ENCODE results near the gene NRL.

Gene NRL

DNA sequence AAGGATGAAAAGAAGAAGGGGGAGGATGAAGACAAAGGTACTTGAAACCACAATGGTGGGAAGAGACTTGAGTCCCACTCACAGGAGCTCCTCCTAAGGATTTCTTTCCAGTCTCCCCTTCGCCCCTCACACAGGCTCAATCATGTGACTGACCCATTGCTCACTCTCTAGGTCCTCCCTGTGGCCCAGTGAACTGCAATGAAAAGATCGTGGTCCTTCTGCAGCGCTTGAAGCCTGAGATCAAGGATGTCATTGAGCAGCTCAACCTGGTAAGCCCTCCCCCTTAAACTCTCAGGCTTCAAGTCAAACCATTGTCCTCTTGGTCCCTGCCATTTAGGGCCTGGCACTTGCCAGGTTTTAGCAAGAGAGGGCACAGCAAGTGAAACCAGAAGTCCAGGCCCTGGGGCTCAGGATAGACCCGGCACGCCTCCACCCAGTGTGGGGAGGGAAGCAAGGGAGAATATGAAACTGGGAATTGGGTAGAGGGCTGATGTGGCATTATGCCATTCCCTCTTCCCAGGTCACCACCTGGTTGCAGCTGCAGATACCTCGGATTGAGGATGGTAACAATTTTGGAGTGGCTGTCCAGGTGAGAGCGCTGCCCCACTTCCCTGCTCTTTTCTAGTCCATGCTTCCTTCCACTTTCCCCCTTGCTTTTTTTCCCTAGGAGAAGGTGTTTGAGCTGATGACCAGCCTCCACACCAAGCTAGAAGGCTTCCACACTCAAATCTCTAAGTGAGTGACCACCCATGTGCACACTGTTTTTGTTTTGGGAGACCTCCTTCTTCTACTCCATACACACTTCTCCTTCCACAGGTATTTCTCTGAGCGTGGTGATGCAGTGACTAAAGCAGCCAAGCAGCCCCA is 23.0 kb upstream of the NRL start:
- TF ChIP-seq POLR2A (IDR thresholded peaks at IDR 0.05; ENCODE audit: low read depth, low read length) (peak; percentile 53; the same call in 1 of the 2 replicates), PAX5 (IDR thresholded peaks at IDR 0.05; ENCODE audit: insufficient read depth, low read length, severe bottlenecking) (no peak)
- FAIRE-seq: no peak
- no peak for DNase-seq (ENCODE audit: insufficient read length, low spot score)

DNA sequence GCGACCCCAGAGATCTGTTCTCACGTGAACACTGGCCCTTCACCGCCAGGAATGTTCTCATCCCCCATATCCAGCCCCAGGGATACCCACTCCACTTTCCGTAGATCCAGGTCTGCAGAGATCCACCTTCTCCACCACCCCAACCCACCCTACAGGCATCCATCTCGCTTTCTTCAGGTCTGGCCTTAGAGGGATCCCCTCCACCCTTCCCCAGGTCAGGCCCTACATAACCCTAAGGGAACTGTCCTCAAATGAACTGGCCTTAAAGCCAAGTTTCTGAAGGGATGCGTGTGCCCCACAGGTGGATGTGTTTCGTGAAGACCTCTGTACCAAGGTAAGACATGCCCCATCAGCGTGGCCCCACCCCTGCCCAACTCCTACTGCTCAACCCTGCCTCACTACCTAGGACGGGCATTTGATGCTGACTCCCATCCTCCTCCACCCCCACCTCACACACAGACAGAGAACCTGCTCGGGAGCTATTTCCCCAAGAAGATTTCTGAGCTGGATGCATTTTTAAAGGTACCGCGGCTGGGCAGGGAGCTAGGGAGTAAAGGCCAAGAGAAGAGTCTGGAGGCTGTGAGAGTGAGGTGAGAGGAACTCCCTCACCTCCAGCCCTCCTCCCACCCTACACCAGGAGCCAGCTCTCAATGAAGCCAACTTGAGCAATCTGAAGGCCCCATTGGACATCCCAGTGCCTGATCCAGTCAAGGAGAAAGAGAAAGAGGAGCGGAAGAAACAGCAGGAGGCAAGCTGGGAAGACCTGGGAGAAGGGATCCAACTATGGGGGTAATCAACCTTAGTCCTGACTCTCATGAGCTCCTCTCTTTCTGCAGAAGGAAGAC is 22.2 kb upstream of the NRL start:
- no peak for DNase-seq (ENCODE audit: insufficient read length, low spot score)
- TF ChIP-seq POU2F2 (IDR thresholded peaks at IDR 0.05; ENCODE audit: low read depth, low read length) (no peak), SPI1 (IDR thresholded peaks at IDR 0.05; ENCODE audit: low read depth, low read length) (no peak), POLR2AphosphoS5 (IDR thresholded peaks at IDR 0.05; ENCODE audit: low read depth, low read length) (no peak), POLR2A (IDR thresholded peaks at IDR 0.05; ENCODE audit: low read depth, low read length) (no peak), PAX5 (IDR thresholded peaks at IDR 0.05; ENCODE audit: insufficient read depth, low read length, severe bottlenecking) (no peak), TAF1 (IDR thresholded peaks at IDR 0.05; ENCODE audit: low read depth, low read length) (no peak)
- no peak for FAIRE-seq

DNA sequence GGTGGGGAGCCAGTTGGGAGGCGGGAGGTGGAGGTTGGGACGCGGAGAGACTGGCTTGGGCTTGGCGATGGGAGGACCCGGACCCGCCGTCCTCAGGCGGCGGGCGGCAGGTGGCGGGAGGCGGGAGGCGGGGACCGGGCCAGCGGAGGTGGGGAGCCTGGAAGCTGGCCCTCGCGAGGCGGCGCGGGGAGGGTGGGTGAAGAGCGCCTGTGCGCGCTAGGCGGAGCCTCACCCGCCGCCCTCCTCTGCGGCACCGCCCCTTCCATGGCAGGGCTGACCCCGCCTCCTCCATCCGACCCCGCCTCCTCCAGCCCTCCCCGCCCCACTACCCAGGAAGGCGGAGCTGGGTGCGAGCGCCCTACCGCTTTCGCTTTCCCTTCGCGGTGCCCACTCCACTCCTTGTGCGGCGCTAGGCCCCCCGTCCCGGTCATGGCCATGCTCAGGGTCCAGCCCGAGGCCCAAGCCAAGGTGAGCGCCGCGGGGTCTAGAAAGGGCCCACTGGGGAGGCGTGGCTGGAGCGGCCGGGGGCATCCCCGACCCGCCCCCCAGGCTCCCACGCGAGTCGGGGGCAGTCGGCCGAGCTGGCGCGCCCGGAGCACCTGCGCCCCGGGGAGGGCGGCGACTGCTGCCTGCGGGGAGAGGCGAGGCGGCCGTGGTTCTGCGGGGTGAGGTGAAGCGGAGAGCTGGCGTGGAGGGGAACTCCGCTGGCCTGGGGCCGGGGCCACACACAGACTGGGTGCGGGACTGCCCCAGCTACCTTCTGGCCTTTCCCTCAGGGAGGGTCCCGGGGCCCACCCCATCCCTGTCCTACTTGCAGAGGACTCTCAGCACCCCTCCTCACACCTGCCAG is 21.3 kb upstream of the NRL start, which contains the start of gene PSME1:
Gene PSME1 (plus strand): TSS at position 361 of the 850 bp plus-strand sequence. CDS start 69 bp downstream, at position 430.
- FAIRE-seq (peak; percentile 99), DNase-seq (ENCODE audit: insufficient read length, low spot score) (peak; percentile 94)
- TF ChIP-seq PAX5 (IDR thresholded peaks at IDR 0.05; ENCODE audit: insufficient read depth, low read length, severe bottlenecking) (no peak), POLR2A (IDR thresholded peaks at IDR 0.05; ENCODE audit: low read depth, low read length) (peak; percentile 47; the same call in 1 of the 2 replicates), TAF1 (IDR thresholded peaks at IDR 0.05; ENCODE audit: low read depth, low read length) (no peak), SPI1 (IDR thresholded peaks at IDR 0.05; ENCODE audit: low read depth, low read length) (no peak), POLR2AphosphoS5 (IDR thresholded peaks at IDR 0.05; ENCODE audit: low read depth, low read length) (peak; percentile 36; the same call in 1 of the 2 replicates), POU2F2 (IDR thresholded peaks at IDR 0.05; ENCODE audit: low read depth, low read length) (no peak)

DNA sequence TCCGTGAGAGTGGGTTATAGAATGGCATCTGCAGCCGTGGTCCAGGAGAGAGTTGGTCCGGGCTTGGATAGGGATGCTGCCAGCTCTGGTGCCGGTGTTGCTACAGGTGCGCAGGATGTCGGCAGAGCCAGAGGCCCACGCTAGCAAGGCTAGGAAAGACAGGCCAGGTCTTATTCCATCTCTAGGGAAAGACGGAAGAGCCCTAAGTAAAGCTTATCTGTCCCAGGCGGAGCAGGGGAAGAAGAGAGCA is 20.8 kb upstream of the NRL start:
- FAIRE-seq (peak; percentile 31), DNase-seq (ENCODE audit: insufficient read length, low spot score) (no peak)
- TF ChIP-seq SPI1 (IDR thresholded peaks at IDR 0.05; ENCODE audit: low read depth, low read length) (no peak), PAX5 (IDR thresholded peaks at IDR 0.05; ENCODE audit: insufficient read depth, low read length, severe bottlenecking) (no peak), TAF1 (IDR thresholded peaks at IDR 0.05; ENCODE audit: low read depth, low read length) (no peak), POLR2A (IDR thresholded peaks at IDR 0.05; ENCODE audit: low read depth, low read length) (no peak), POU2F2 (IDR thresholded peaks at IDR 0.05; ENCODE audit: low read depth, low read length) (no peak), POLR2AphosphoS5 (IDR thresholded peaks at IDR 0.05; ENCODE audit: low read depth, low read length) (no peak)

DNA sequence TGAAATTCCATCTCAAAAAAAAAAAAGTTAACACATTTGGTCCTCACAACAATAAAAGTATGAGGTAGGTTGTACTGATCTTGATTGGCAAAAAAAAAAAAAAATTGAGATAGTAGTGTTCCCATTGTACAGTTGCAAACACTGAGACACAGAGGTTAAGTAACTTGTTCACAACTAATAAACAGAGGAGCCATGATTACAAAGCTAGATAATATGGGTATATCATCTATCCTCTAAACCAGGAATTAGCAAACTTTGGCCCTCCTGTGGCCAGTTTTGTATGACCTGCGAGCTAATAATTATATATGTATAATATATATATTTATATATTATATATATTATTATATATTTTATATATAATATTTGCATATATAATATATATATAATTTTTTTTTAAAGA is 19.0 kb upstream of the NRL start:
- TF ChIP-seq POLR2AphosphoS5 (IDR thresholded peaks at IDR 0.05; ENCODE audit: low read depth, low read length) (no peak), PAX5 (IDR thresholded peaks at IDR 0.05; ENCODE audit: insufficient read depth, low read length, severe bottlenecking) (no peak), POU2F2 (IDR thresholded peaks at IDR 0.05; ENCODE audit: low read depth, low read length) (no peak), POLR2A (IDR thresholded peaks at IDR 0.05; ENCODE audit: low read depth, low read length) (no peak), TAF1 (IDR thresholded peaks at IDR 0.05; ENCODE audit: low read depth, low read length) (no peak)
- DNase-seq (ENCODE audit: insufficient read length, low spot score) (no peak), FAIRE-seq (no peak)

DNA sequence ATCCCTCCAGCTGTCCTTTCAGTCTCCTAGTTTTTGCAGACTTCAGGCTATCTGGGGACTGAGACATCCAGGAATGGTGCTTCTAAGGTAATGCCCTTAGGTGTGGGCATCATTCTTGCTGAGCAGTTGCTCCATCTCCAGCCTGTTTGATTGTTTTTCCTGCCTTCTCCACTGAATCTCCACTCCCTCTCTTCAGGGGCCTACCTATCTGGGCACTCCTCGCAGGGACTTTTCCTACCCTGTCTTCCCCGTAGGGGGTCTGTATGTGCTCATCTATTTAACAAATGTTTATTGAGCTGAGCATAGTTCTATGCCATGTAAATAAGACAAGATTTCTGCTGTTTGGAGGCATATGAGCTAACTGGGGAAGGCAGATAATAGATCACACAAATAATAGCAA is 18.2 kb upstream of the NRL start:
- FAIRE-seq: no peak
- TF ChIP-seq TAF1 (IDR thresholded peaks at IDR 0.05; ENCODE audit: low read depth, low read length) (no peak), SPI1 (IDR thresholded peaks at IDR 0.05; ENCODE audit: low read depth, low read length) (no peak), POLR2AphosphoS5 (IDR thresholded peaks at IDR 0.05; ENCODE audit: low read depth, low read length) (no peak), PAX5 (IDR thresholded peaks at IDR 0.05; ENCODE audit: insufficient read depth, low read length, severe bottlenecking) (no peak)

DNA sequence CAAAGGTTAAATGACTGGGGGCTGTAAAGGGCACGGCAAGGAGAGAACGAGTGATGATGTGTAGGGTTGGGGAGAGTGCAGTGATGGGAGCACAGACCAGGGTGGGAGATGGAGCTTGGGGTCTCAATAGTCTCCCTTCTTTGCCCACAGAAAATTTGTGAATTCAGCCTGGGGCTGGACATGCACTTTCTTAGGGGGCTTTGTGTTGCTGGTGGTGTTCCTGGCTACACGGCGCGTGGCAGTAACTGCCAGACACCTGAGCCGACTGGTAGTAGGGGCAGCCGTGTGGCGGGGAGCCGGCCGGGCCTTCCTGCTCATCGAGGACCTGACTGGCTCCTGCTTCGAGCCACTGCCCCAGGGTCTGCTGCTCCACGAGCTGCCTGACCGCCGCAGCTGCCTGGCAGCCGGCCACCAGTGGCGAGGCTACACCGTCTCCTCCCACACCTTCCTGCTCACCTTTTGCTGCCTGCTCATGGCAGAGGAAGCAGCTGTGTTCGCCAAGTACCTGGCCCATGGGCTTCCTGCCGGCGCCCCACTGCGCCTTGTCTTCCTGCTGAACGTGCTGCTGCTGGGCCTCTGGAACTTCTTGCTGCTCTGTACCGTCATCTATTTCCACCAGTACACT is 17.4 kb upstream of the NRL start:
- DNase-seq (ENCODE audit: insufficient read length, low spot score): no peak
- peak; percentile 76 for FAIRE-seq
- TF ChIP-seq PAX5 (IDR thresholded peaks at IDR 0.05; ENCODE audit: insufficient read depth, low read length, severe bottlenecking): no peak
- no peak for TF ChIP-seq POU2F2 (IDR thresholded peaks at IDR 0.05; ENCODE audit: low read depth, low read length)
- TF ChIP-seq SPI1 (IDR thresholded peaks at IDR 0.05; ENCODE audit: low read depth, low read length): no peak
- no peak for TF ChIP-seq POLR2A (IDR thresholded peaks at IDR 0.05; ENCODE audit: low read depth, low read length)
- no peak for TF ChIP-seq TAF1 (IDR thresholded peaks at IDR 0.05; ENCODE audit: low read depth, low read length)
- TF ChIP-seq POLR2AphosphoS5 (IDR thresholded peaks at IDR 0.05; ENCODE audit: low read depth, low read length): no peak

More for the DNA sequence above, 18.2 kb upstream of the NRL start:
- DNase-seq (ENCODE audit: insufficient read length, low spot score): no peak

DNA sequence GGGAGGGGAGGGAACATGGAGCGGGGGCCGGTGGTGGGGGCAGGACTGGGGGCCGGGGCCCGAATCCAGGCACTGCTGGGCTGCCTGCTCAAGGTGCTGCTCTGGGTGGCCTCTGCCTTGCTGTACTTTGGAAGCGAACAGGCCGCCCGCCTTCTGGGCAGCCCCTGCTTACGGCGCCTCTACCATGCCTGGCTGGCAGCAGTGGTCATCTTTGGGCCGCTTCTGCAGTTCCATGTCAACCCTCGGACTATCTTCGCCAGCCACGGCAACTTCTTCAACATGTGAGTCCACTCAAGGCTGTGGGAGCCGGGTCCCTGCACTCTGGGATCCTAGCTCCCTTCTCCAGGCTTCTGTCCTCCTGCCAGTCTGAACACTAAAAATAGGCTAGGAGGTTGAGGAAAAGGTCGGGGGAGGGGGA is 16.8 kb upstream of the NRL start:
- no peak for FAIRE-seq
- no peak for DNase-seq (ENCODE audit: insufficient read length, low spot score)
- TF ChIP-seq PAX5 (IDR thresholded peaks at IDR 0.05; ENCODE audit: insufficient read depth, low read length, severe bottlenecking) (no peak), TAF1 (IDR thresholded peaks at IDR 0.05; ENCODE audit: low read depth, low read length) (no peak), POLR2A (IDR thresholded peaks at IDR 0.05; ENCODE audit: low read depth, low read length) (no peak), SPI1 (IDR thresholded peaks at IDR 0.05; ENCODE audit: low read depth, low read length) (no peak), POLR2AphosphoS5 (IDR thresholded peaks at IDR 0.05; ENCODE audit: low read depth, low read length) (no peak), POU2F2 (IDR thresholded peaks at IDR 0.05; ENCODE audit: low read depth, low read length) (no peak)
